Upper lobe of left lung (tissue), 6 donors: ENCODE results near the gene RASAL2. TPM values are rescaled to one million over a fixed set of nuclear protein-coding genes. Genes with fewer than 3 reads are reported as not detected.

ENCODE experiments used
- ATAC-seq, 2 donors: fragments of 200-7000 bp; cut with Tn5 transposase; one replicate each; pipeline ENCODE4 v1.9.1; 2022; ENCODE audit warnings: mild to moderate bottlenecking in 2 of 2, moderate library complexity in 2 of 2; ENCODE audit not compliant: low FRiP score in 2 of 2
- DNase-seq, 2 donors: peaks; one replicate each; pipeline ENCODE4 v3.0.0-alpha.2; 2019 to 2020
- H3K27ac ChIP-seq, 4 donors: fragments of 200-600 bp; sonication (generic); one replicate each; pipeline ENCODE4 v1.5.1; 2016 to 2019
- H3K27me3 ChIP-seq, 4 donors: fragments of 200-600 bp; sonication (generic); one replicate each; pipeline ENCODE4 v1.5.1; 2017 to 2019
- H3K36me3 ChIP-seq, 4 donors: fragments of 200-600 bp; sonication (generic); one replicate each; pipeline ENCODE4 v1.5.1; 2016 to 2019
- H3K4me1 ChIP-seq, 4 donors: fragments of 200-600 bp; sonication (generic); one replicate each; pipeline ENCODE4 v1.5.1; 2018 to 2019
- H3K4me3 ChIP-seq, 4 donors: fragments of 200-600 bp; sonication (generic); one replicate each; pipeline ENCODE4 v1.5.1; 2017 to 2019; ENCODE audit warnings: mild to moderate bottlenecking in 2 of 4, moderate library complexity in 1 of 4
- H3K9me3 ChIP-seq, 4 donors: fragments of 200-600 bp; sonication (generic); one replicate each; pipeline ENCODE4 v1.5.1; 2018 to 2019
- CTCF ChIP-seq, 6 experiments: fragments of 450-650 bp in 4 of 6; fragments of 200-600 bp in 2 of 6; sonication (generic) in 2 of 6; IDR thresholded peaks; one replicate each; pipeline ENCODE4 v1.5.1; 2016 to 2019; ENCODE audit warnings: antibody characterized with exemption in 6 of 6
- EP300 ChIP-seq, 4 donors: sonication (generic); formaldehyde crosslinking; IDR thresholded peaks; one replicate each; pipeline ENCODE4 v1.5.1; 2017; ENCODE audit warnings: antibody characterized with exemption in 4 of 4, control low read depth in 2 of 4
- POLR2A ChIP-seq, 4 donors: fragments of 450-650 bp; IDR thresholded peaks; one replicate each; pipeline ENCODE4 v1.5.1; 2016 to 2017; ENCODE audit warnings: antibody characterized with exemption in 4 of 4, mild to moderate bottlenecking in 2 of 4
- POLR2AphosphoS5 ChIP-seq, 2 donors: sonication (generic); formaldehyde crosslinking; IDR thresholded peaks; one replicate each; pipeline ENCODE4 v1.5.1; 2017; ENCODE audit warnings: antibody characterized with exemption in 2 of 2
- WGBS, 2 donors: methylation state at CpG; one replicate each; pipeline ENCODE4 v1.1.5; 2017 to 2018; 5-methylcytosine and 5-hydroxymethylcytosine counted together
- total RNA-seq, 6 donors: library from RNA; depleted of rRNA in 4 of 6; stranded (reverse); fragments of >200 nt in 4 of 6; gene quantifications; one replicate each; pipeline versions ENCODE4 v1.1.0 to v1.2.1, GENCODE V29; 2016 to 2021
- donor health status: DM: no; HTN: no; CAD: no; lungs with moderate emphysema.
- donor health status: DM: no; HTN: yes; CAD: no; lungs with severe emphysema.

The RASAL2 gene
- total RNA-seq, 6 donors from 2014 or later: 24.7 to 59.0 (median 41.6) TPM

GRCh38 chr1:178223289-178223688 is 129.4 kb downstream of the RASAL2 start:
- no peak overlapping the region for H3K4me3 ChIP-seq
- no peaks in the 10 kb centered on the region for H3K27me3 ChIP-seq
- ATAC-seq (no peak), DNase-seq (no peak)
- H3K27ac ChIP-seq: no peak overlapping the region
- no peaks in the 10 kb centered on the region for H3K9me3 ChIP-seq
- TF ChIP-seq POLR2A (IDR thresholded peaks at IDR 0.05): no peak
- TF ChIP-seq EP300 (IDR thresholded peaks at IDR 0.05): no peak
- TF ChIP-seq CTCF (IDR thresholded peaks at IDR 0.05): no peak
- TF ChIP-seq POLR2AphosphoS5 (IDR thresholded peaks at IDR 0.05): no peak
- peaks cover 0 to 4% (median 0%) of the 10 kb centered on the region in 4 donors for H3K4me1 ChIP-seq
- 54 to 71% methylated on average over 1 of the region's 1 CpG for WGBS, 2 donors
- H3K36me3 ChIP-seq: no peaks in the 10 kb centered on the region

- TF ChIP-seq EP300 (IDR thresholded peaks at IDR 0.05) (no peak), POLR2AphosphoS5 (IDR thresholded peaks at IDR 0.05) (no peak), POLR2A (IDR thresholded peaks at IDR 0.05) (no peak), CTCF (IDR thresholded peaks at IDR 0.05) (no peak)
- DNase-seq: no peak
- Histone ChIP-seq H3K27me3 (no peaks in the 10 kb centered on the region), H3K27ac (peak overlapping the region in 1 of 4 donors; percentile 66), H3K4me3 (no peak overlapping the region), H3K36me3 (no peaks in the 10 kb centered on the region), H3K9me3 (no peaks in the 10 kb centered on the region), H3K4me1 (peaks cover 0 to 4% (median 0%) of the 10 kb centered on the region in 4 donors)
- ATAC-seq: no peak
- WGBS, 2 donors: 43 to 46% methylated on average over 4 of the region's 4 CpGs
Observed at GRCh38 chr1:178224358-178224757, 130.5 kb downstream of the RASAL2 start.

- Histone ChIP-seq H3K27ac (no peak overlapping the region), H3K9me3 (no peaks in the 10 kb centered on the region), H3K36me3 (no peaks in the 10 kb centered on the region), H3K27me3 (no peaks in the 10 kb centered on the region), H3K4me1 (peaks cover 0 to 6% (median 0%) of the 10 kb centered on the region in 4 donors), H3K4me3 (no peak overlapping the region)
- TF ChIP-seq CTCF (IDR thresholded peaks at IDR 0.05) (no peak), EP300 (IDR thresholded peaks at IDR 0.05) (no peak), POLR2AphosphoS5 (IDR thresholded peaks at IDR 0.05) (no peak), POLR2A (IDR thresholded peaks at IDR 0.05) (no peak)
- WGBS, 2 donors: 94 to 95% methylated on average over 5 of the region's 5 CpGs
- DNase-seq: no peak
- no peak for ATAC-seq
Observed at GRCh38 chr1:178230881-178231409, 137.0 kb downstream of the RASAL2 start.

DNA sequence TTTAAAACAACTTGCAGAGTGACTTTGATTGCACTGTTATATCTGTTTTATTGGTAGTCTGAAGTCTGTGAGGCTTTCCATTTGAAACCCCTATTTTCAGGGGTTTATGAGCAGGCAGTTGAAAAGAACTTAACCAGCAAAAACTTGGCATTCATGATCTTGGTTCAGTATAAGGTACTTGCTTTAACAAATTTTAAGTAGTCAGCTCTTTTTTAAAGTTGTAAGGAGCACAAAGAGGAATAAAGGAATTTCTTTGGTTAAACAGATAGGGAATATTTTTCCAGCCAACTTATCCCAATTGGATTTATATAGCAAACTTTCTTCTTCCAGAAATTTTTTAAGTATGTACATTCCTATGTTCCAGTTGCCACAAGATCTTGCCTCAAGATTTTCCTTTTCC is 138.2 kb downstream of the RASAL2 start:
- H3K9me3 ChIP-seq: no peaks in the 10 kb centered on the region
- no peak for DNase-seq
- TF ChIP-seq POLR2AphosphoS5 (IDR thresholded peaks at IDR 0.05) (no peak), POLR2A (IDR thresholded peaks at IDR 0.05) (no peak), CTCF (IDR thresholded peaks at IDR 0.05) (no peak), EP300 (IDR thresholded peaks at IDR 0.05) (no peak)
- no peaks in the 10 kb centered on the region for H3K27me3 ChIP-seq
- H3K4me3 ChIP-seq: no peak overlapping the region
- no peak for ATAC-seq
- H3K27ac ChIP-seq: no peak overlapping the region
- no peaks in the 10 kb centered on the region for H3K36me3 ChIP-seq
- peaks cover 0 to 6% (median 0%) of the 10 kb centered on the region in 4 donors for H3K4me1 ChIP-seq

GRCh38 chr1:178232949-178233348 is 139.0 kb downstream of the RASAL2 start:
- peaks cover 0 to 6% (median 0%) of the 10 kb centered on the region in 4 donors for H3K4me1 ChIP-seq
- H3K9me3 ChIP-seq: no peaks in the 10 kb centered on the region
- no peak overlapping the region for H3K27ac ChIP-seq
- no peaks in the 10 kb centered on the region for H3K27me3 ChIP-seq
- no peaks in the 10 kb centered on the region for H3K36me3 ChIP-seq
- no peak for TF ChIP-seq EP300 (IDR thresholded peaks at IDR 0.05)
- no peak for TF ChIP-seq CTCF (IDR thresholded peaks at IDR 0.05)
- no peak for TF ChIP-seq POLR2AphosphoS5 (IDR thresholded peaks at IDR 0.05)
- no peak for TF ChIP-seq POLR2A (IDR thresholded peaks at IDR 0.05)
- no peak for DNase-seq
- ATAC-seq: no peak
- 91 to 93% methylated on average over 3 of the region's 3 CpGs for WGBS, 2 donors
- H3K4me3 ChIP-seq: no peak overlapping the region
